GM10266 (cell line): ENCODE results near the gene BOK.

ENCODE experiments used
- DNase-seq: peaks from one replicate; pipeline ENCODE4 v3.0.0; 2012; ENCODE audit errors: extremely low spot score
- TF ChIP-seq, protein P1 (sequence below): IDR thresholded peaks from 2 replicates; pipeline ENCODE4 v1.5.1; 2012; ENCODE audit warnings: mild to moderate bottlenecking, low read depth; ENCODE audit not compliant: control insufficient read depth, insufficient read depth; ENCODE audit errors: missing control alignments

Gene BOK

DNA sequence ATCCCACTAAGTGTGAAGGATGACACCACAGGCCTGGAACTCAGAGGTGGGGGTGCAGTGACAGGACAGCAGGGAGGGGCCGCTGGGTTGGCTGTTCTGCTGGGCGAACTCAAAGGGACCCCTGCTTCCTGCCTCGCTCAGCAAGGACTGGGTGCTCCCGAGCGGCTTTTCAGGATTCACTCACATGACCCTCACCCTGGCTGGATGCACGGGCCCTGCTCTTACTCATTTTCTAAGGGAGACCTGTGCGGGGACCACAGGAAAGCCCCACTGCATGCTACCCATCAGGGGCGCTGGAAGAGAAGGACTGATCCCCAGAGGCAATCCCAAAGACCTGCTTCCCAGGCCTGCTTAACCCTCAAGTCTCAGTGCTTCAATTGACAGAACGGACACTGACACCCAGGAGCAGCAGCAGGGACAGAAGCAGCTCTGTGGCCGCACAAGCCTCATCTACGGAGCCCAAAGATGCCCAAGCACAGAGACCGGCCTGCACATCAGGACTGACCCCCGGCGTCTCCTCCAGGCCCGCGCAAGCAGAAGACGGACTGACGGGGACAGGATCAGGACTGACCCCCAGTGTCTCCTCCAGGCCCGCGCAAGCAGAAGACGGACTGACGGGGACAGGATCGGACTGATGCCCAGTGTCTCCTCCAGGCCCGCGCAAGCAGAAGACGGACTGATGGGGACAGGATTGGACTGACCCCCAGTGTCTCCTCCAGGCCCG lies 48.8 kb downstream of the BOK start:
- TF ChIP-seq, protein P1, sequence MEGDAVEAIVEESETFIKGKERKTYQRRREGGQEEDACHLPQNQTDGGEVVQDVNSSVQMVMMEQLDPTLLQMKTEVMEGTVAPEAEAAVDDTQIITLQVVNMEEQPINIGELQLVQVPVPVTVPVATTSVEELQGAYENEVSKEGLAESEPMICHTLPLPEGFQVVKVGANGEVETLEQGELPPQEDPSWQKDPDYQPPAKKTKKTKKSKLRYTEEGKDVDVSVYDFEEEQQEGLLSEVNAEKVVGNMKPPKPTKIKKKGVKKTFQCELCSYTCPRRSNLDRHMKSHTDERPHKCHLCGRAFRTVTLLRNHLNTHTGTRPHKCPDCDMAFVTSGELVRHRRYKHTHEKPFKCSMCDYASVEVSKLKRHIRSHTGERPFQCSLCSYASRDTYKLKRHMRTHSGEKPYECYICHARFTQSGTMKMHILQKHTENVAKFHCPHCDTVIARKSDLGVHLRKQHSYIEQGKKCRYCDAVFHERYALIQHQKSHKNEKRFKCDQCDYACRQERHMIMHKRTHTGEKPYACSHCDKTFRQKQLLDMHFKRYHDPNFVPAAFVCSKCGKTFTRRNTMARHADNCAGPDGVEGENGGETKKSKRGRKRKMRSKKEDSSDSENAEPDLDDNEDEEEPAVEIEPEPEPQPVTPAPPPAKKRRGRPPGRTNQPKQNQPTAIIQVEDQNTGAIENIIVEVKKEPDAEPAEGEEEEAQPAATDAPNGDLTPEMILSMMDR, result no peak
- no peak for DNase-seq

DNA sequence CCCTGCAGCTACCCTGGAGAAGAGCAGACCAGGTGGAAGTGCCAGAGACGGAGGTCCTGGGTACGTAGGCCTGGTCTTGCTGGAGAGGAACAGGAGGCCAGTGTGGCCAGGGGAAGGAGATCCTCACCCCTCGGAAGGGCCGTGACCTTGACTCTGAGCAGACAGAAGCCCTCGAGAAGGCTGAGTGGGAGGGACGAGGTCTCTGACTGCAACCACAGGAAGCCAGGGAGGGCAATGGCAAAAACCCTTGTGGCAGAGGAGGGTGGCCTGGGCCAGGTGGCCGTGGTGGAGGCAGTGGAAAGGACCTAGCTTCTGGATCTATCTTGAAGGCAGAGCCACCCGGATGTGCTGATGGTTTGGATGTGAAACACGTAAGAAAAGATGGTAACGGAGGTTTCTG lies 50.3 kb downstream of the BOK start:
- DNase-seq, result no peak
- TF ChIP-seq, protein P1, result no peak

DNA sequence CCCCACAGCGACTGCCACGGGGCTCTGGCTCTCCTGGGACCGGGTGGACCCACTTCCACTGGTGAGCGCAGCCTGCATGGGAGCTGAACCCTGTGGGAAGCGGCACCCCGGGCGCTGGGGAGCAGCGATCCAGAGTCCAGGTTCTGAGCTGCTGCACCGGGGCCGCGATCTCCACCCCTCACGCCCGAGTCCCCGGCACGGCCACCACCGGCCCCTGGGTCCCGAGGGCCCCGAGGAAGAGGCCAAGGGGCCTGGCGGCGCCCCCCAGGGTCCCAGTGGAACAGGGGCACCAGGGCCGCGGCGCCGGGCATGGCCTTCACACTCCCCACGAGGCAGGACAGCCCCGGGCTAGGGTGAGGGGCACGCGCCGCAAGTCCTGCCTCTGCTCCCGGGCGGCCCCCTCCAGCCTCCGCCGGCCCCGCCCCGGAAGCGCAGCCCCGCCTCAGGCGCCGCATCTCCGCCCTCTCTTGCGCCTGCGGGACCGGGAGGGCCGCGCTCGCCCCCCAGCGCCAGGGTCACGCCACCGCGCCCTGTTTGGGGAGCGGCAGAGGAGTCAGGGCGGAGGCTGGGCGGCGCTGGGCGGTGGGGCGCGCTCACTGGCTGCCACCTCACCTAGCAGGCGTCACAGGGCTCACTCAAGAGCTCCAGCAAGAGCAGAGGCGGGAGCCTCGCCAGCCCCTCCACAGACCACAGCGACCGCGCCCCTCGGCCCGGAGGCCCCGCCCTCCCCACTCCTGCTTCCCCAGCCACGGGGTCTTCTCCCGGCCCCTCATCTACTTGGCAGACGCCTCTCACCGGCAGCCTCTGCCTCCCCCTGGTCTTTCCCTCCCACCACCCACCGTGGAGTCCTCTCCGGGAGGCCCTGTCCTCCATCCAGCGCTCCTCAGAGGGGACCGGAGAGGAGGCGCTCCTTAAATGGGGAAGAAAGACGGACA lies 51.6 kb downstream of the BOK start:
- TF ChIP-seq, protein P1, result peak; percentile 91
- peak; percentile 95 for DNase-seq

DNA sequence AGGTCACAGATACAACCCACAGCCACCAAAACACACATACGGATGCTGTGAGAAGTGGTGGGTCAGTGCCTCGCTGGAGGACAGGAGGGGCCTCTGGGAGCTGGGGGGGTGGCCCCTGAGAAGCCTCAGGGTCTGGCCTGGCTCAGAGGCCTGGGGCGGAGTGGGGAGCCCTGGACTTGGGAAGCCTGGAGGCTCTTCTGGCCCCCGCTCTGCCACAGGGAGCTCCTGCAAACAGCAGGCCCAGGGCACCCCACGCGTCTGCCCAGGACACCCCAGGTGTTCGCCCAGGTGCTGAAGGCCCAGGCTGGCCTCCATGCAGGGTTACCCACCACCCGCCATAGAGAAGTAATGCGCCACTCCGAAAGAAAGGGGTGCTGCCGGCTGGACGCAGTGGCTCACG lies 52.5 kb downstream of the BOK start:
- no peak for DNase-seq
- TF ChIP-seq, protein P1, result no peak

DNA sequence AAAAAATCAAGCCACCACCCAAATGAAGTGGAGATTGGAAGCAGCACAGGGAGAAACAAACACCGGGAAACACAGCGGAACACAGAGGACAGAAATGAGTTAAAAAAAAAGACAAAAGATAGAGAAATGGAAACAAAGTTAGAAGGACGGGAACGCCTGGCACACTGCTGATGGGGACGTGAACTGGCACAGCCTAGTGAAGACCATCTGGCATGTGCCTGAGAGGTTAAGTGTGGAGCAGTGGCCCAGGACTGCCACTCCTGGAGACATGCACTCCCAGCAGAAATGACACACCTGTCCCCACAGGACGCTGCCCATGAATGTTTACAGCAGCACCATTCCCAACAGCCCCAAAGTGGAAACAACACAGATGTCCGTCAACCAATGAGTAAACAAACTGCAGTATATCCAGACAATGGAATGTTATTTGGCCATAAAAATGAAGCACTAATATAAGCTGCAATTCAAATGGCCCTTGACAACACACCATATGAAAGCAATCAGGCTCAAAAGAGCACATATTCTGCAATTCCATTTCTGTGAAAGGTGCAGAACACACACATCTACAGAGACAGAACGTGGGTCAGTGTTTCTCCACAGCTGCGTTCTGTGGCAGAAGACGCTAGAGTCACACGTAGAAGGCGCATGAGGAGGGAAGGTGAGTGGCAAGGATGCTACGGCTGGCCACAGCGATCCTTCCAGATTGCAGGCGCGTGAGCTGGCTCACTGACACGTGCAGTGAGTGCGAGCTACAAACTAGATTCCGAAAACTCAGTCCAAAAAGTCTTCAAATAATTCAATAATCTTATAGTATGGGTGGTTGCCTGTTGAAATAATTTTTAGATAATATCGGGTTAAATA lies 53.8 kb downstream of the BOK start:
- TF ChIP-seq, protein P1, result no peak
- no peak for DNase-seq

DNA sequence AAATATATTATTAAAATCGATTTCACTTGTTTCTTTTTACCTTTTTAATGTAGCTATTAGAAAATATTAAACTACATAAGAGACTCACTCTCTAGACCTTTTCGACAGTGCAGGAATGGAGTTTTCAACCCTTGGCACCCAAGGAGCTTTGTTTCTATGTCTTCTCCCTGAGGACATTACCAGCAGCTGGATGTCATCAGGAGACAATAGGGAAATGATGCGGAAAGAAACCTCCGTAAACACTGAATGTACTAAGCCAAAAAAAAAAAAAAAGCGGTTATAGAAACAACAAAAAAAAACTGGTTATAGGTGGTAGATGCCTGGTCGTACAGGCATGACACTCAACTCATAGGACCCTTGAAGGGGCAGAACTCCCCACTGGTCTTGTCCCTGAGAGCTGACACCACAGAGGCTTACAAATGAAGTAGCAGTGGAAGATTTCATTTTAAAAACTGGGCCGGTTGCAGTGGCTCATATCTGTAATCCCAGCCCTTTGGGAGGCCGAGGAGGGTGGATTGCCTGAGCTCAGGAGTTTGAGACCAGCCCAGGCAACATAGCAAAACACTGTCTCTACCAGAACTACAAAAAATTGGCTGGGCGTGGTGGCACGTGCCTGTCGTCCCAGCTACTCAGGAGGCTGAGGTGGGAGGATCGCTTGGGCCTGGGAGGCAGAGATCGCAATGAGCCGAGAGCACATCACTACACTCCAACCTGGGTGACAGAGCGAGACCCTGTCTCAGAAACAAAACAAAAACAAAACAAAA lies 54.7 kb downstream of the BOK start:
- no peak for DNase-seq
- TF ChIP-seq, protein P1, result no peak
